Cardiac fibroblast (primary cell): ENCODE measurements around the gene CABCOCO1.

Source experiments
- DNase-seq, 2 donors: peaks; one replicate each; pipeline versions ENCODE4 v3.0.0 to v3.0.0-alpha.2; 2010; ENCODE audit warnings: low read depth in 2 of 2
- H3K4me3 ChIP-seq, 2 donors: replicated peaks in 1 of 2; 1 replicate in 1 of 2; 2 replicates in 1 of 2; pipeline ENCODE4 v1.5.1; 2011; ENCODE audit warnings: low read depth in 2 of 2, low read length in 2 of 2, mild to moderate bottlenecking in 2 of 2, moderate library complexity in 1 of 2
- TF ChIP-seq, protein P1 (sequence below): IDR thresholded peaks from one replicate; pipeline ENCODE4 v1.5.1; 2011; ENCODE audit warnings: low read depth, mild to moderate bottlenecking, low read length, inconsistent platforms

CABCOCO1 gene

DNA sequence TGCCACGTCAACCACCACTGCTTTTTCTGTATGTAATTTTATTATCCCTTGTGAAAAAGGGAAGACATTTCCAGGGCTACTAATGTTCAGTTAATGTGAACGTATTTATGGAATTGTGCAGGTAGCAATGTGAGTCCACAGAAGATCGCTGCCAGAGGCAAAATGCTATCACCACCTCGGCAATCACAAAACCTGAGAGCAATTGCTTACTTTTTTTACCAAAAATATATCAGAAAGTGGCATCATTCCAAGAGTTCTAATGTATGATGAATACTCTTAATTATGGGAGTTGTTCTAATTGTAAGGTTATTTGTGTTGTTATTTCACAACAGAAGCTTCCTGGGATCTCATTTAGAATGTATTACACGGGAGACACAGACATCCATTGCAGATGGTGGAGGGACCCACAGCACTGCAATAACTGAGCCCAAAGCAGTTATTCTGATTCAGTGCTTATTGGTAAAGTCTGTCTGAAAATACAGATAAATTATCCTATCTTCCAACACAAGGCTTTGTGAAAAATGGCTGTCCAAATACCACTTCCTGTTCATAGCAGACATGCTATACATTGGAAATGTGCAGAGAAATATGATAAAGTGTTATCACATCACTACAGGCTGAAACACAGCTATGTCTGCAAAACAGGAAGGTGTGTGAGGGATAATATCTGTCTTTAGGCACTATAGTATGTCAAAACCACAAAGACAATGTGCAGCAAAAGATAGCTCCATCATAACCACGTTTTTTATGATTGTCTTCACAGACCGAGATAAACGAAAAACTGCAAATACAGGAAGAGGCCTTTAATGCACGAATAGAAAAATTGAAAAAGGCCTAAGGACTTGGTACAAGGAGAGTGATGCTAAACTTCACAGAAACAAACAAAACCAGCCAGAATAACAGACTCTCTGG lies 102.7 kb downstream of the CABCOCO1 start:
- no peak for DNase-seq
- TF ChIP-seq, protein P1, sequence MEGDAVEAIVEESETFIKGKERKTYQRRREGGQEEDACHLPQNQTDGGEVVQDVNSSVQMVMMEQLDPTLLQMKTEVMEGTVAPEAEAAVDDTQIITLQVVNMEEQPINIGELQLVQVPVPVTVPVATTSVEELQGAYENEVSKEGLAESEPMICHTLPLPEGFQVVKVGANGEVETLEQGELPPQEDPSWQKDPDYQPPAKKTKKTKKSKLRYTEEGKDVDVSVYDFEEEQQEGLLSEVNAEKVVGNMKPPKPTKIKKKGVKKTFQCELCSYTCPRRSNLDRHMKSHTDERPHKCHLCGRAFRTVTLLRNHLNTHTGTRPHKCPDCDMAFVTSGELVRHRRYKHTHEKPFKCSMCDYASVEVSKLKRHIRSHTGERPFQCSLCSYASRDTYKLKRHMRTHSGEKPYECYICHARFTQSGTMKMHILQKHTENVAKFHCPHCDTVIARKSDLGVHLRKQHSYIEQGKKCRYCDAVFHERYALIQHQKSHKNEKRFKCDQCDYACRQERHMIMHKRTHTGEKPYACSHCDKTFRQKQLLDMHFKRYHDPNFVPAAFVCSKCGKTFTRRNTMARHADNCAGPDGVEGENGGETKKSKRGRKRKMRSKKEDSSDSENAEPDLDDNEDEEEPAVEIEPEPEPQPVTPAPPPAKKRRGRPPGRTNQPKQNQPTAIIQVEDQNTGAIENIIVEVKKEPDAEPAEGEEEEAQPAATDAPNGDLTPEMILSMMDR, result no peak
- no peak overlapping the region for H3K4me3 ChIP-seq

DNA sequence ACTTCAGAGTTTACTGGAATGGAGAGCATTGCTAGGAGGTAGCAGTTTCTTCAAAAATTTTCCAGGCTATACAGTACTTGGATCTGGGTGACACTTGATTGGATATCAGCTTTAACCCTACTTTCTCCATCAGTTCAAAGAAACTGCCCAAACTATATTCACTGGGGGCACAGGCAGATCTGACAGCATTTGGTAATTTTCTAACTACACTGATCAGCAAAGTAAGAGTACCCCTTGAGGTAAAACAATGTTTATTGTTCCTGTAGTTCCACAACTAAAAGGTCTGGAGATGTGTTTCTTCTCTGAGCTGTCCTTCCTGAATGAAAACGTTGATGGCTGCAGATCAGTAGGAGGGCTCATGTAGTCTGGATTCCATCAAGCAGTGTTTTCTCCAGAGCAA lies 104.2 kb downstream of the CABCOCO1 start:
- H3K4me3 ChIP-seq, result no peak overlapping the region
- TF ChIP-seq, protein P1, result no peak

GRCh38 chr10:61774031-61774430 lies 111.3 kb downstream of the CABCOCO1 start:
- no peak overlapping the region for H3K4me3 ChIP-seq
- DNase-seq, result no peak
- TF ChIP-seq, protein P1, result no peak

More for the DNA sequence above, 104.2 kb downstream of the CABCOCO1 start:
- no peak for DNase-seq

DNA sequence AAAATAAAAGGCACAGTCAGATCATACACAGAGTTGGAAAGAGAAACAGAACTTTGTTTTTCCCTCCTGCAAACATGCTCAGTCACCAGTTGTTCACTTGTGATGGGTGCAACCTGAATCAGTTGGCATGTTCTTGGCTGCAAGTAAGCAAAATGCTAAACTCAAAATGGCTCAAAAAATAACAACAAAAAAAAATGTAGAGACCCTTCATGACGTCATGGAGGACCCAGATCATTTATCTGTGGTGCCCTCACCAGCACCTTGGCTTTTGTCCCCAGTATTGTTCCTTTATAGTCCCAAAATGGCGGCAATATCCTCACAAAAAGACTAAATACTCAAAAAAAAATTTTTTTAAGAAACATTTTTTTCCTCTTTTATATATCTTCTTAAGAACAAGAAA lies 112.4 kb downstream of the CABCOCO1 start:
- TF ChIP-seq, protein P1, result no peak
- no peak overlapping the region for H3K4me3 ChIP-seq
- DNase-seq, result no peak

GRCh38 chr10:61776615-61777266 lies 114.0 kb downstream of the CABCOCO1 start:
- TF ChIP-seq, protein P1, result no peak
- no peak overlapping the region for H3K4me3 ChIP-seq
- no peak for DNase-seq

DNA sequence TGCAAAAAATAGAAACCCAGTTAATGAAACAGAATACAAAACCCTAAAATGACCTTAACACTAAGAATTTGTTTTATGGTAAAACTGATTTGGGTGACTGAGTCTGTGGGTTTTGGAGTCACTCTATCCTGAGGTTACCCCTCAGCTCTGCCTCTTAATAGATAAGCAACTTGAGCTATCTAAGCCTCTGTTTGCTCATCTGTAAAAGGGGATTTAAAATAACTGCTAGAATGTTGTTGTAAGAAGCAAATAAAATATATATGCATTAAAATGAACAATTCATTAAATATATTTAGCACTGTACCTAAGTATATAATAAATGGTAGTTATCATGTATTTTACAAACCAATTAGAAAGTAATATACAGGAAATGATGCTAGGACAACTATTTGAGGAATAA lies 115.4 kb downstream of the CABCOCO1 start:
- TF ChIP-seq, protein P1, result no peak
- DNase-seq, result no peak
- H3K4me3 ChIP-seq, result no peak overlapping the region
